HEK293 (cell line): ENCODE results near the gene FAM151B.
"Not testable (repeated sequence)": the region's sequence is repeated elsewhere in the genome, so short reads cannot be mapped to it uniquely, and the experiment has no call there.

ENCODE experiments used
- CTCF ChIA-PET: fragments of 350-600 bp; formaldehyde crosslinking; extraction: SDS; loops from one replicate; lab custom pipeline; 2021; ENCODE audit warnings: antibody characterized with exemption; lab: Yijun Ruan, JAX
- POLR2A ChIA-PET: fragments of 300-600 bp; formaldehyde crosslinking; extraction: SDS; loops from one replicate; lab custom pipeline; 2020; ENCODE audit warnings: antibody characterized with exemption, inconsistent platforms; lab: Yijun Ruan, JAX
- H3K27ac ChIP-seq: fragments of 200-500 bp; sonication (Bioruptor generic); 2 replicates; pipeline ENCODE4 v1.5.1; 2014; ENCODE audit warnings: low read depth, low read length, control low read depth, inconsistent platforms; ENCODE audit errors: extremely low read depth
- H3K36me3 ChIP-seq, 2 experiments: fragments of 200-500 bp in 1 of 2; sonication (Bioruptor generic) in 1 of 2; 1 replicate in 1 of 2; 2 replicates in 1 of 2; pipeline ENCODE4 v1.5.1; 2014 to 2017; ENCODE audit warnings: inconsistent platforms in 2 of 2, low read length in 2 of 2; ENCODE audit not compliant: control insufficient read depth in 2 of 2, insufficient read depth in 1 of 2
- H3K4me1 ChIP-seq: fragments of 200-500 bp; sonication (Bioruptor generic); 2 replicates; pipeline ENCODE4 v1.5.1; 2014; ENCODE audit warnings: mild to moderate bottlenecking, low read length, inconsistent platforms; ENCODE audit not compliant: control insufficient read depth, insufficient read depth
- H3K4me3 ChIP-seq: 2 replicates; pipeline ENCODE4 v1.5.1; 2011; ENCODE audit warnings: low read depth, mild to moderate bottlenecking, control low read depth, low read length, moderate library complexity
- H3K9me3 ChIP-seq: fragments of 200-500 bp; sonication (Bioruptor generic); 2 replicates; pipeline ENCODE4 v1.5.1; 2014; ENCODE audit warnings: low read depth, low read length, inconsistent platforms; ENCODE audit not compliant: control insufficient read depth, insufficient read depth
- BCL11B ChIP-seq: fragments of 450-650 bp; formaldehyde crosslinking; IDR thresholded peaks from 2 replicates; pipeline ENCODE4 v1.5.1; 2016; ENCODE audit warnings: low read depth, missing biosample characterization, missing genetic modification characterization
- MEIS1 ChIP-seq: sonication (generic); formaldehyde crosslinking; IDR thresholded peaks from 2 replicates; pipeline ENCODE4 v1.8.1; 2022; ENCODE audit warnings: missing genetic modification reagents, mild to moderate bottlenecking, borderline replicate concordance
- PBX3 ChIP-seq: sonication (generic); formaldehyde crosslinking; IDR thresholded peaks from 2 replicates; pipeline ENCODE4 v1.8.1; 2022; ENCODE audit warnings: mild to moderate bottlenecking, moderate library complexity, missing genetic modification reagents
- PRDM4 ChIP-seq: fragments of 450-650 bp; formaldehyde crosslinking; IDR thresholded peaks from 2 replicates; pipeline ENCODE4 v1.5.1; 2017; ENCODE audit warnings: missing biosample characterization, missing genetic modification characterization
- SALL2 ChIP-seq: fragments of 450-650 bp; formaldehyde crosslinking; IDR thresholded peaks from 2 replicates; pipeline ENCODE4 v1.5.0; 2017; ENCODE audit warnings: missing biosample characterization, mild to moderate bottlenecking, missing genetic modification characterization, borderline replicate concordance
- TSHZ1 ChIP-seq: fragments of 450-650 bp; formaldehyde crosslinking; IDR thresholded peaks from 2 replicates; pipeline ENCODE4 v1.5.1; 2016; ENCODE audit warnings: missing biosample characterization, missing genetic modification characterization, borderline replicate concordance
- YY1 ChIP-seq: fragments of 450-650 bp; formaldehyde crosslinking; IDR thresholded peaks from 2 replicates; pipeline ENCODE4 v1.5.1; 2018; ENCODE audit warnings: missing biosample characterization, missing genetic modification characterization
- ZNF133 ChIP-seq: fragments of 450-650 bp; formaldehyde crosslinking; IDR thresholded peaks from 2 replicates; pipeline ENCODE4 v1.5.1; 2016; ENCODE audit warnings: missing biosample characterization, missing genetic modification characterization
- ZNF146 ChIP-seq: fragments of 450-650 bp; formaldehyde crosslinking; IDR thresholded peaks from 2 replicates; pipeline ENCODE4 v1.5.1; 2016; ENCODE audit warnings: missing biosample characterization, missing genetic modification characterization
- ZNF155 ChIP-seq: fragments of 450-650 bp; formaldehyde crosslinking; IDR thresholded peaks from 2 replicates; pipeline ENCODE4 v1.5.1; 2016; ENCODE audit warnings: missing biosample characterization, missing genetic modification characterization
- ZNF280D ChIP-seq: fragments of 450-650 bp; formaldehyde crosslinking; IDR thresholded peaks from 2 replicates; pipeline ENCODE4 v1.5.1; 2016; ENCODE audit warnings: missing biosample characterization, missing genetic modification characterization
- ZNF366 ChIP-seq: fragments of 450-650 bp; formaldehyde crosslinking; conservative IDR thresholded peaks from 2 replicates; pipeline ENCODE4 v1.5.1; 2016; ENCODE audit warnings: missing biosample characterization, missing genetic modification characterization
- ZNF501 ChIP-seq: fragments of 450-650 bp; formaldehyde crosslinking; IDR thresholded peaks from 2 replicates; pipeline ENCODE4 v1.5.1; 2016; ENCODE audit warnings: missing biosample characterization, missing genetic modification characterization
- ZNF513 ChIP-seq: fragments of 450-650 bp; IDR thresholded peaks from 2 replicates; pipeline ENCODE4 v1.5.1; 2018; ENCODE audit warnings: missing biosample characterization, missing genetic modification characterization
- ZNF571 ChIP-seq: fragments of 450-650 bp; formaldehyde crosslinking; IDR thresholded peaks from 2 replicates; pipeline ENCODE4 v1.5.0; 2017; ENCODE audit warnings: missing biosample characterization, missing genetic modification characterization
- ZNF621 ChIP-seq: fragments of 450-650 bp; formaldehyde crosslinking; IDR thresholded peaks from 2 replicates; pipeline ENCODE4 v1.5.1; 2017; ENCODE audit warnings: missing biosample characterization, missing genetic modification characterization
- ZNF776 ChIP-seq: fragments of 450-650 bp; formaldehyde crosslinking; IDR thresholded peaks from 2 replicates; pipeline ENCODE4 v1.5.0; 2017; ENCODE audit warnings: missing biosample characterization, missing genetic modification characterization, borderline replicate concordance
- ZSCAN16 ChIP-seq: fragments of 450-650 bp; formaldehyde crosslinking; IDR thresholded peaks from 2 replicates; pipeline ENCODE4 v1.5.1; 2016; ENCODE audit warnings: missing biosample characterization, missing genetic modification characterization

Gene FAM151B

GRCh38 chr5:80579050-80579449 is 91.2 kb downstream of the FAM151B start (continued):
- TF ChIP-seq PBX3 (no peak), MEIS1 (CRISPR knock-in tag) (no peak), ZNF366 (peak; percentile 98), BCL11B (tag by site-specific recombination) (no peak), ZNF501 (tag by site-specific recombination) (no peak), PRDM4 (no peak), ZNF621 (tag by site-specific recombination) (no peak), ZSCAN16 (tag by site-specific recombination) (no peak), ZNF571 (tag by site-specific recombination) (no peak), YY1 (tag by site-specific recombination) (no peak), ZNF513 (tag by site-specific recombination) (no peak), ZNF155 (tag by site-specific recombination) (no peak), ZNF133 (tag by site-specific recombination) (no peak), SALL2 (peak; percentile 65; the same call in 1 of the 2 replicates), TSHZ1 (tag by site-specific recombination) (no peak), ZNF776 (tag by site-specific recombination) (no peak)
- TF ChIP-seq, all 188 proteins: peak for 5

- TF ChIP-seq ZNF280D (tag by site-specific recombination), result 0 out of 2 replicates have a peak, but pooled peaks have one; percentile 34
- TF ChIP-seq ZNF146, result peak; percentile 84
- H3K4me3 ChIP-seq, H3K36me3 ChIP-seq, H3K4me1 ChIP-seq, H3K9me3 ChIP-seq, CTCF ChIA-PET, H3K27ac ChIP-seq: not testable (repeated sequence)
- POLR2A ChIA-PET, result interaction anchor here (0.6 kb wide), 1 partner anchor 18 kb away, joined by 4 read pairs; no protein-coding TSS in a partner anchor
These were observed 92.4 kb downstream of the FAM151B start for GRCh38 chr5:80580291-80580690.
